NT2/D1 (cell line): ENCODE data around the gene TFCP2L1.
A peak's percentile ranks its signal among the peaks of the same experiment; 100 is the strongest.
"Not testable (repeated sequence)": the region's sequence is repeated elsewhere in the genome, so short reads cannot be mapped to it uniquely, and the experiment has no call there.

Source experiments
- DNase-seq: peaks from one replicate; pipeline ENCODE4 v3.0.0-alpha.2; 2011; ENCODE audit warnings: low read depth, low spot score
- H3K27me3 ChIP-seq: 2 replicates; pipeline ENCODE4 v1.6.0; 2011; ENCODE audit warnings: mild to moderate bottlenecking; ENCODE audit not compliant: insufficient read length, insufficient read depth
- H3K36me3 ChIP-seq: 2 replicates; pipeline ENCODE4 v1.6.1; 2011; ENCODE audit warnings: mild to moderate bottlenecking, low read length, mixed read lengths; ENCODE audit not compliant: insufficient read depth, insufficient read length
- H3K4me1 ChIP-seq: 2 replicates; pipeline ENCODE4 v1.5.1; 2011; ENCODE audit not compliant: insufficient read depth, insufficient read length
- H3K4me3 ChIP-seq: 2 replicates; pipeline ENCODE4 v1.5.1; 2011; ENCODE audit warnings: low read depth; ENCODE audit not compliant: insufficient read length
- H3K9ac ChIP-seq: 2 replicates; pipeline ENCODE4 v1.6.0; 2011; ENCODE audit warnings: low read depth; ENCODE audit not compliant: insufficient read length
- H3K9me3 ChIP-seq: 2 replicates; pipeline ENCODE4 v1.5.1; 2011; ENCODE audit warnings: mild to moderate bottlenecking, low read length; ENCODE audit not compliant: insufficient read depth
- SUZ12 ChIP-seq: IDR thresholded peaks from 2 replicates; pipeline ENCODE4 v1.6.1; 2011; ENCODE audit not compliant: insufficient read length, insufficient read depth; ENCODE audit errors: extremely low read depth
- YY1 ChIP-seq: IDR thresholded peaks from 2 replicates; pipeline ENCODE4 v1.6.1; 2011; ENCODE audit not compliant: insufficient read length, insufficient read depth
- ZNF274 ChIP-seq: IDR thresholded peaks from 2 replicates; pipeline ENCODE4 v1.6.1; 2011; ENCODE audit warnings: mild to moderate bottlenecking, low read depth, low read length

TFCP2L1 gene

GRCh38 chr2:121307048-121307447 lies 22.0 kb upstream of the TFCP2L1 start:
- DNase-seq: no peak
- Histone ChIP-seq H3K36me3 (no peaks in the 10 kb centered on the region), H3K4me3 (no peak overlapping the region), H3K9me3 (no peaks in the 10 kb centered on the region), H3K27me3 (no peaks in the 10 kb centered on the region), H3K4me1 (no peaks in the 10 kb centered on the region), H3K9ac (no peak overlapping the region)
- TF ChIP-seq SUZ12 (no peak), YY1 (no peak), ZNF274 (no peak)

- Histone ChIP-seq H3K4me3 (no peak overlapping the region), H3K27me3 (no peaks in the 10 kb centered on the region), H3K9me3 (no peaks in the 10 kb centered on the region), H3K9ac (no peak overlapping the region), H3K36me3 (no peaks in the 10 kb centered on the region), H3K4me1 (no peaks in the 10 kb centered on the region)
- no peak for DNase-seq
- TF ChIP-seq YY1 (no peak), SUZ12 (no peak), ZNF274 (no peak)
Measured at GRCh38 chr2:121304941-121305340, 19.9 kb upstream of the TFCP2L1 start.

- Histone ChIP-seq H3K4me3 (no peak overlapping the region), H3K27me3 (no peaks in the 10 kb centered on the region), H3K36me3 (no peaks in the 10 kb centered on the region), H3K9ac (no peak overlapping the region), H3K4me1 (no peaks in the 10 kb centered on the region), H3K9me3 (no peaks in the 10 kb centered on the region)
- no peak for TF ChIP-seq SUZ12
- no peak for DNase-seq
Measured at GRCh38 chr2:121303531-121304263, 18.7 kb upstream of the TFCP2L1 start.

GRCh38 chr2:121301190-121301589 lies 16.2 kb upstream of the TFCP2L1 start:
- not testable (repeated sequence) for H3K9ac ChIP-seq, H3K27me3 ChIP-seq, DNase-seq, H3K4me3 ChIP-seq, H3K36me3 ChIP-seq, H3K4me1 ChIP-seq, H3K9me3 ChIP-seq

GRCh38 chr2:121298476-121298875 lies 13.5 kb upstream of the TFCP2L1 start:
- TF ChIP-seq SUZ12 (no peak), ZNF274 (no peak), YY1 (no peak)
- peaks cover 6% of the 10 kb centered on the region for H3K27me3 ChIP-seq
- no peaks in the 10 kb centered on the region for H3K4me1 ChIP-seq
- H3K9ac ChIP-seq: no peak overlapping the region
- H3K4me3 ChIP-seq: no peak overlapping the region
- H3K9me3 ChIP-seq: peaks cover 5% of the 10 kb centered on the region; the same call in 1 of the 2 replicates
- DNase-seq: no peak
- no peaks in the 10 kb centered on the region for H3K36me3 ChIP-seq

GRCh38 chr2:121297866-121298265 lies 12.9 kb upstream of the TFCP2L1 start:
- H3K9ac ChIP-seq, H3K27me3 ChIP-seq, H3K36me3 ChIP-seq, H3K4me3 ChIP-seq, DNase-seq, H3K4me1 ChIP-seq, H3K9me3 ChIP-seq: not testable (repeated sequence)

- no peaks in the 10 kb centered on the region for H3K36me3 ChIP-seq
- H3K4me3 ChIP-seq: no peak overlapping the region
- peaks cover 5% of the 10 kb centered on the region; the same call in 1 of the 2 replicates for H3K9me3 ChIP-seq
- DNase-seq: peak; percentile 28
- no peaks in the 10 kb centered on the region for H3K4me1 ChIP-seq
- TF ChIP-seq YY1: no peak
- no peak for TF ChIP-seq SUZ12
- no peak for TF ChIP-seq ZNF274
- H3K9ac ChIP-seq: no peak overlapping the region
- H3K27me3 ChIP-seq: peaks cover 6% of the 10 kb centered on the region
Measured at GRCh38 chr2:121297217-121297830, 12.3 kb upstream of the TFCP2L1 start.

GRCh38 chr2:121295911-121296650 lies 11.1 kb upstream of the TFCP2L1 start:
- no peak for DNase-seq
- Histone ChIP-seq H3K36me3 (no peaks in the 10 kb centered on the region), H3K4me1 (no peaks in the 10 kb centered on the region), H3K9ac (no peak overlapping the region), H3K9me3 (peaks cover 5% of the 10 kb centered on the region; the same call in 1 of the 2 replicates), H3K4me3 (no peak overlapping the region), H3K27me3 (peaks cover 6% of the 10 kb centered on the region)
- TF ChIP-seq SUZ12: no peak
- TF ChIP-seq ZNF274: no peak
- no peak for TF ChIP-seq YY1
